CD4-positive, alpha-beta T cell treated with Interleukin-21 for 1 hour (primary cell): ENCODE data around the gene UVSSA.

Experiments used
- DNase-seq: peaks from one replicate; pipeline ENCODE4 v3.0.0-alpha.2; 2020

The UVSSA gene, protein sequence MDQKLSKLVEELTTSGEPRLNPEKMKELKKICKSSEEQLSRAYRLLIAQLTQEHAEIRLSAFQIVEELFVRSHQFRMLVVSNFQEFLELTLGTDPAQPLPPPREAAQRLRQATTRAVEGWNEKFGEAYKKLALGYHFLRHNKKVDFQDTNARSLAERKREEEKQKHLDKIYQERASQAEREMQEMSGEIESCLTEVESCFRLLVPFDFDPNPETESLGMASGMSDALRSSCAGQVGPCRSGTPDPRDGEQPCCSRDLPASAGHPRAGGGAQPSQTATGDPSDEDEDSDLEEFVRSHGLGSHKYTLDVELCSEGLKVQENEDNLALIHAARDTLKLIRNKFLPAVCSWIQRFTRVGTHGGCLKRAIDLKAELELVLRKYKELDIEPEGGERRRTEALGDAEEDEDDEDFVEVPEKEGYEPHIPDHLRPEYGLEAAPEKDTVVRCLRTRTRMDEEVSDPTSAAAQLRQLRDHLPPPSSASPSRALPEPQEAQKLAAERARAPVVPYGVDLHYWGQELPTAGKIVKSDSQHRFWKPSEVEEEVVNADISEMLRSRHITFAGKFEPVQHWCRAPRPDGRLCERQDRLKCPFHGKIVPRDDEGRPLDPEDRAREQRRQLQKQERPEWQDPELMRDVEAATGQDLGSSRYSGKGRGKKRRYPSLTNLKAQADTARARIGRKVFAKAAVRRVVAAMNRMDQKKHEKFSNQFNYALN

DNA sequence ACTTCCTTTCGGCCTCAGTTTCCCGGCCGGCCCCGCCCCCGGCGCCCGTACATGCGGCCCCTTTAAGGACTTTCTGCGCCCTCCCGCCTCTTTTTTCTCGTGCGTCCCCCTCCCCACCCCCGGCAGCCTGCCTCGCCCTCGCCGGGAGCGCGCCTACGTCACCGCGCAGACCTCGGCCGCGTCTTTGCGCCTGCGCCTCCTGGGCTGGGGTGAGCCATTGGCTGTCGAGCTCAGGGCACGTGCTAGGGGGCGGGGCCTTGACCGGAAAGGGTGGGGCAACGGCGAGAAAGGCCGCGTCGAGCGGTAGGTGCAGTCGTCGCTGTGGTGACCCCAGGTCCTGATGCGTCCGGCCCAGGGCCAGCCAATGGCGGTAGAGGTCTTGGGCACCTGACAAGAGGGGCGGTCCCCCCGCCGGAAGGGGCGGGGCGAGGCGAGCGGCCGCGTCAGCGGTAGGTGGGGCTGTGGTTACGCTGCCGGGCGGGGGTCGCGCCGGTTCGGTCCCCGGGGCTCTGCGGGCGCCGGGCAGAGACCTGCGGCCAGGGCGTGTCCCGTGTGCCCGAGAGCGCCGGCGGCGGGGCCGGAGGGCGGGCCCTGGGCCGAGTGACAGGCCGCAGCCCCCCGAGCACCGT, at the start of gene UVSSA:
TSS of gene UVSSA (plus strand) at position 428 of the 629 bp plus-strand sequence. CDS start 884 bp downstream, outside the sequence.
- peak; percentile 100 for DNase-seq

DNA sequence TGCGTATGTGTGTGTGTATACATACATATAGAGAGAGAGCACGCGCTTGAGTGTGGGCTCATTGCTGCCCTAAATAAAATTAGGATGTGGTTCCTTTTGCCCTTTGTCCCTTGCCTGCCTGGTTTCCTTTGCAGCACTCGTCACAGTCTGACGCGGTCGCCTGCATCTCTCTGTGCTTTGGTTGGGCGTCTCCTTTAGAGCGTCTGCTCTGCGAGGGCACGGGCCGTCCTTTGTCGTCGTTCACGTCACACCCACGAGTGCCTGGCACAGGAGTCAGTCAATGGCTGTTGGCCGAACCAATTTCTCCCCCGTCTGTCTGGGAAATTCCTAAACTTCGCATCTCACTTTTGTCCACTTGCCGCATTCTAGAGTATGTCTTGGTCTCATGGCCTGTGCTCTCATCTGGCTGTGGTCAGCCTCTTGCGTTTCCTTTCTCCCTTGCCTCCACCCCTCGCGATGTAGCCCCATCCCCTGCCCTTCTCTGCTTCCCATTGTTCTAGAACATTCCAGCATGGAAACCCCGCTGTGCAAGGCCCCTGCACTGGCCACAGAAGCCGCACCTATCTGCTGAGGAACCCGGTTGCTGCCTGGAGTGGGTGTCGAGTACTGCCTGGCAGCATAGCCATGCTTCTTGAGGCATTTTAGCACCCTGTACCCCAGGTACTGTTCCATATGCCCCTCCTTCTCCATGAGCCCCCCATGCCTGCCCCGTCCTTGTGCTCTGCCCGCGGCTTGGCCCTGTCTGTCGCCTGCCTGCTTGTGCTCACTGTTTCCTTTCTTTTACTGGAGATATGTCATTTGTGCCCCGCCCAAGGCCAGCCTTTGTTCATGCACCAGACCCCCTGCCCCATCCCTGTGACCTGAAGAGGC, 49.3 kb upstream of the UVSSA start:
- no peak for DNase-seq

DNA sequence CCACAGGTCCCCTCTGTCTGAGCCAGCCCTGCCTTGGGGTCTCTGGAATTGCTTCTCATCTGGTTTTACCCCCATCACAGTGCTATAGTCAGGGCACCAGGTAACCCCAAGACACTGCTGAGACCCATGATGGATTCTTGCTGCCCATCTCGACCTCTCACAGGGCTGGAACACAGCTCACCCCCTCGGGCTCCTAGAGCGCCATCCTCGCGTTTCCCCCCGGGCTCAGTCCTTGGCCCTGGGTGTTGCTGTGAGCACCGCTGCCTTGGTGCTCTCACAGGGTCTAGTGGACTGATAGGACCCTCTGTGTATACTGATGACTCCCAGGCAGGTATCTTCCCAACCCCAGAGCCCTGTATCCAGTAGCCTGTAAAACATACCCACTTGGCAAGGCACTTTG, 48.5 kb upstream of the UVSSA start:
- no peak for DNase-seq

DNA sequence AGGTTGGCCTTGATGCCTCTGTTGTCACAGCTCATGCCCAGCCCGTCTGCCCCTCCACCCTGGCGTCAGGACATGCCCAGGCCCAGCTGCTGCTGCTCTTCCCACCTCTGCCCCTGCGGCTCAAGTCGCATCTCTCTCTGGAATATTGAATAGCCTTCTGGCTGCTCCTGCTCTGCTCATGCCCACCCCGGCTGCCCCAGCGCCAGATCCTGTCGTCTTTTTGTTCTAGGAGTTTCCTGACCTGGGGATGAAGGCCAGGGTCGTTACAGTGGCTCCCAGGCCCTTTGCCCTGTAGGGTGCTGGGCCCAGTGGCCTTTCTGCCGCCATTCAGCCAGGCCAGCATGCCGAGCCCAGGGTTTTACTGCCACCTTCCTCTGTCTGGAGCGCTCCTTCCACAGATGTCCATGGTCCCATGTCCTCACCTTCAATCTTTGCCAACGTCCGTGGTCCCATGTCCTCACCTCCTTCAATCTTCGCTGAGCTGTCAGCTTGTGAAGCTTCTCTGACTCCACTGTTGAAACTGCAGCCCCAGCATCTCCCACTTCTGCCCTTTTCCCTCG, 47.6 kb upstream of the UVSSA start:
- DNase-seq: no peak

DNA sequence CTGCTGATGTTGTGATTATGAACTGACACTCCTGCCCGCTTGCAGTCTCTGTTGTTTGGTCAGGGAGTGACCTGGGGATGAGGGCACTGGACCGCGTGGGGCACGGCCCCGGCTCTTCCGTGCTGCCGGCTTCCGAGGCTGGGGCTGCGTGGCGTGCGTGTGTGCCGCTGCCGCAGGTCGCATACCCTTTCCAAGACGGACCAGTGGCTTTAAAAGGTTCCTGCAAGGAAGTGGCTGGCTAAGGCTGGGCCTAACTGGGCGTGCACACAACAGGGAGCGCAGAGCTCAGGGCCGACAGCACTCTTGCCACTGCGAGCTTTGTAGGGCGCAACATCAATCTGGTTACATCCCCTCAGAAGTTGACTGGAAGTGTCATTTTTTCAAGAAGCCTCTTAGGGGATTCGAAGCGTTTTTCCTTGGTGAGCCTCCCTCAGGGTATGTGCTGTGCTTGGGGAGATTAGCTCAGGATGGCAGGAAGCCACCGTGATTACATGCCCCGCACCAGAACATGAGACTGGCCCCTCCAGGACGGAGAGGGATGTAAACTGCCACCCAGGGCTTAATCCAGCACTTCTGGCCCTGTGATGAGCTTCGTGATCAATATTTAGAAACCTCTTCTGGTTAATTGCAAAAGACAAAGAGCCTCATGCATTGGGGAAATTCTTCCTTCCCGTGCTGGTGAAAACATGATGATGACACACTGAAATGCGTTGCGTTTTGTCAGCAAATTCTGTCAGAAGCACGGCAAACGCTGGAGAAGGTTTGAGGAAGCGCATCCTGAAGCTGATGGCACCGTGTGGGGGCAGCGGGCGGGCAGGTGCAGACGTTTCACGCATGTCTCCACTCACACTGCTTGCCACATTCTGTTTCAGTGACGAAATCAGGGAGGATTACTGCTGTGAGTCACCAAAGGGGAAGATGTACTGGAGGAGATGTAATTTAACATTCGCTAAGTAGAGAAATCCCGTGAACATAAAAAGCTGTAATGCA, 46.2 kb upstream of the UVSSA start:
- DNase-seq: peak; percentile 39

DNA sequence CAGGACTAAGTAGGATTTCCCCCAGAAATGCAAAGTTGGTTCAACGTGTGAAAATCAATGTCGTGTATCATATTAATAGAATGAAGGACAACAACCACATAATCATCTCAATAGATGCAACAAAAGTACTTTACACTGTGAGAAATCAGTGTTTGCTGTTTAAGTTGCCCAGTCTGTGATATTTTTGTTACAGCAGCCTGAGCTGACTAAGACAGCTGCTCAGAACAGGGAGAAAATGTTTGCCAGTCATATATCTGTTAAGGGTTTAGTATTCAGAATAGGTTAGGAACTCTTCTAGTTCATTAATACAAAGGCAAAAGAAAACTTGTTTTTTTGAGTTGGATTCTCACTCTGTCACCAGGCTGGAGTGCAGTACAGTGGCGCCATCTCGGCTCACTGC, 44.8 kb upstream of the UVSSA start:
- no peak for DNase-seq

DNA sequence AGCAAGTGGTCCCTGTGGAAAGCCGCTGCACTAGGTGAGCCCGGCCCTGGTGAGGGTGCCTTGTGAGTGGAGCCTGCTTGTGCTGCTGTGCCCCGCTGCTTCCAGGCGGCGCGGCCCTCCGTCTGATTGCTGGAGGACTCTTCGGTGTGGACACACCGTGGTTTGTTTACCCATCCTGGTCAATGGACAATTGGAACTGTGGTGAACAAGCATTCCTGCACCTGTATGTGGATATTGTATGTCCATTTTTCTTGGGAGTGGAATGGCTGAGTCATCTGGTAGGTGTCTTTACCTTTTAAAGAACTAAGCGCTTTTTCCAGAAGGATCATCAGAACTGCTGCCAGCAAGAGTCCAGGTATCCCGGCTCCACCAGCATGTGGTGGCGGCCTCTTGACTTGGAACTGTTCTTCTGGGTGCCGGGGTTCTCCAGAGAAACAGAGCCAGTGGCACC, 41.7 kb upstream of the UVSSA start:
- no peak for DNase-seq

DNA sequence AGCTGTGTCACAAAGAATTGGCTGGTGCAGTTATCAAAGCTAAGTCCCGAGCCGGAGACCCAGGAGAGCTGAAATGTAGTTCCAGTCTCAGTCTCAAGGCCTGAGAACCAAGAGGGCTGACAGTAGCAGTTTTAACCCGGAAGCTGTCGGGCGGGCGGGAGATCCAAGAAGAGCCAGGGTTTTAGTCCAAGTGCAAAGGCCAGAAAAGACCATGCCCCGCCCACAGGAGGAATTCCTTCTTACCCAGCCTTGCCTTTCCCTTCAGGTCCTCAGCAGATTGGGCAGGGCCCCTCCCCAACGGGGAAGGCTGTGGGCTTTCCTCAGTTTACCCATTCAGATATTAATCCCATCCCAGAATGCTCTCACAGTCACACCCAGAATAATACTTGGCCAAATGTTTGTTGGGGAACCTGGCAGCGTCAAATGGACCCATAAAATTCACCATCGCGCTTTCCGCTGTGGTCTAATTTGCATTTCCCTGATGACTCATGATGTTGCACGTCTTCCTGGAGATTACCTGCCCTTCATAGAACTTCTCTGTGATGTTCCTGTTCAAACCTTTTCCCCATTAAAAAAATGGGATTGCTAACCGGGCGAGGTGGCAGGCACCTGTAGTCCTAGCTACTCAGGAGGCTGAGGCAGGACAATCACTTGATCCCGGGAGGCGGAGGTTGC, 41.1 kb upstream of the UVSSA start:
- DNase-seq: no peak

DNA sequence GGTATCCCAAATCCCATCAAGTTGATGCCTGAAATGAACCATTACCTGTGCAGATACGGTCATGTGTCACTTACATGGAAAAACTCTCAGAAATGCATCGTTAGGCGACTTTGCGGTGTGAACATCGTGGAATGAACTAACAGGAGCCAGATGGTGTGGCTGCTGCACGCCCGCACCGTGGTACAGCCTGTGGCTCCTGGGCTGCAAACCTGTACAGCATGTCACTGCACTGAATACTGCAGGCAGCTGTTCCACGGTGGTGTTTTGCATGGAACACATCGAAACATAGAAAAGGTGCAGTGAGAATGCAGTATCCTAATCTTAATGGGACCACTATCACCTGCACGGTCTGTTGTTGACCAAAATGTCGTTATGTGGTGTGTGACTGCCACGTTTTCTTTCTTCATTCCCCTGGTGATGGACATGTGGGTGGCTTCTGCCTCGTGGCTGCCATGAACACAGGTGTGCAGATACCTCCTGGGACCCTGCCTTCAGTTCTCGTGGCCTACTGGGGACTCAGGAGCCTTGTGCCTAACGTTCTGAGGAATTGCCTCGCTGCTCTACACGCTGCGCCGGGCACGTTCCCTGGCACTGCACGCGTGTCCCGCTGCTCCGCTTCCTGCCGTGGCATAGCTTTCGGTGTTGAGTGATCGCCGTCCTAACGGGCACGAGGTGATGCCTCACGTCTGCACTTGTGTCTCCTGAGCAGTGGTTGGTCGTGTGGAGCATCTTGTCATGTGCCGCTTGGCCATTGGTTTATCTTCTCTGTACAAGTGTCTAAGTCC, 38.9 kb upstream of the UVSSA start:
- DNase-seq: no peak

DNA sequence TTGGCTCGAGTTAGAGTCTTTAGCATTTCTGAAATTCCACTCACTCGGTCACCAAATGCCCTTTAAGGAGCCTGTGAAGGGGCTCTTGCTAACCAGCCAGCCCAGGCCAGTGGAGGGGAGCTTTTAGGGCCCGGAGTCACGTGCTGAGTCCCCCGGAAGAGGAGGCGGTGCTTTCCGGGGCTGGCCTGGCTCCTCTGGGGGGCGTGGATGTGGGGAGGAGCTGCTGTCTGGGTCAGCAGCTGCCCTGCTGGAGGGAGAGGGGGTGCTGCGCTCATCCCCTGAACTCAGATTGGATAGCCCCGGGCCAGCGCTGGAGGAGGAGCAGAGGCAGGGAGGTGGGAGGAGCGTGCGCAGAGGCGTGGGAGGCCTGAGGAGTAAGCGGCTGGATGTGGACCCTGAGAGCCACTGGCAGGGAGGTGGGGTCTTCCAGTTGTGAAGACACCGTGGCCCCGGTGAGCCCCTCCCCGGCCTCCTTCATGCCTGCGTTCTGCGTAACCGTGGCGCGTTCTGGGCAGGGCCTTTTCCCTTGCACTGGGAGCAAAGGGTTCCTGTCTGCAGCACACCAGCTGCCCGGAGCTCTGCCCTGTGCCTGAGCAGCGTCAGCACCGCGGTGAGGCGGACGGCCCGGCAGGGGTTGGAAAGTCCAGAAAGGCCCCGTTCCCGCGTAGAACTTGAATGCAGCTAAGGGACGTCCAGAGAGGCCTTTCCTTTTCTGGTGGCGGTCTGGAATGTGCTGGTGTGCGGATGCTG, 37.6 kb upstream of the UVSSA start:
- peak; percentile 65 for DNase-seq

DNA sequence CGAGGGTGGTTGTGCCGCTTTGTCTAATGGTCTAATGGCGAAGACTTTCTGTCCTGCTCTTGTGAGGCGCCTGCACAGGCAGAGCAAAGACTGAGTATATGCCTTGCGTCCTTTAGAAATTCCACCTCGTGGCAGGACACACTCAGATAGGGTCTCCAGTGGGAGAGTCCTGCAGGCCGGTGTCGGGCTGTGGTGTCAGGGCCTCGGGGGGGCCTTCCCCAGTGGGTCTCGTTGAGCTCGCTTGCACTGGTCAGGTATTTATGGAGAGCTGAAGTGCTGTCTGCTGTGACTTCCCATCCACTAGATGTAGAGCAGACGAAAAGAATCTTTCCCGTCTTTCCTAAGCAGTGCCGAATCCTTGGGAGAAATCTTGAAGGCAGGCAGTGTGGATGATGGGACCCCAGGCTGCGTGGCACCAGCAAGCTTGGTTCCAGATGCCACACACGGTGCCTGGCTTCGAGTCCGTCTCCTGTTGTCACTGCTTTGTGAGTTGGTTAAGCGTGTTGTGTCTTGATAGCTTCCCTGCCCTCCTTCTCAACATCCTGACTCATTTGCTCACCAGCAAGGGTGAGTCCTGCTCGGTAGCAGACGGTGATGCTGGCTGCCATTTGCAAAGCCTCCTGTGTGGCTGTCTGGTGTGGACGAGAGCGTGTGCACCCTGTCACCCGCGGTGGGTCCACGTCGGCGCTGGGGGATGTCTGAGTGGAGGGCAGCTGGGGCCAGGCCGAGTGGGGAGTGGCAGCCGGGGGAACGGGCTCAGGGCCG, 36.8 kb upstream of the UVSSA start:
- no peak for DNase-seq

DNA sequence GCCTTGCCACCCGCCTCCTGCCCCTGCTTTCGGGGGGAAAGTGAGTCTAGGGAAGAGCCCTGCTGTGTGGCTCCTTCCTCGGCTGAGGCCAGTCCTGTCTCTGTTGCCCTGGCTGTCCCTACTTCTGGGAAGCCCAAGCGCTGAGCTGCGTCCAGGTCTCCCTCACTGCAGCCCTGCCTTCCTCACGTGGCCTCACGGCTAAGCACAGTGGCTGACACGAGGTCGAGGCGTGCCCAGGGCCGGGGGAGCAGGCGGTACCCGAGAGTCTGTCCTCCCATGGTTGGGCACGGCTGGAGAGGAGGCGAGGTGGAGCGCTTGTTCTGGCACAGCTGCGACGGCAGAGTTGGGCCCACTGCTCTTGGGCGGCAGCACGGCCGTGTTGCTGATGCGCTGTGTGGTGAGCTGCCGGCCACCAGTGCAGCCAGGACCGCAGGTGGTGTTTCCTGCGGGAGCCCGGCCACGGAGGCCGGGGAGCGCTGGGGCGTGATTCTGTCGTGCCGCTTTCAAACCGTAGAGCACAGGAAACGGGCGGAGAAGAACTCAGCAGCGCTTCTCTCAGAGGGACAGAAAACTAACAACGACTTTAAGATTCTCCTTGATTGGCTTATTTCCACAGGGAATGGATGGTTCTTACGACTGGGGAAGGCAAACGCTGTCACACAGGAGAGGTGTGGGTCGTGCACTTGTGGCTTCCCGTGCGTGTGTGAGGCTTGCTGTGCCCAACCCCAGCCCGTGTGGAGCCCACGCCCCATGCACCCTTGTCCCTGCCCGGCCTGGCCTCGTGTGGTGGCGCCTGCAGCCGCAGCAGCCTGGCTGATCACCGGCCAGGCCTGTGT, 36.0 kb upstream of the UVSSA start:
- DNase-seq: no peak

DNA sequence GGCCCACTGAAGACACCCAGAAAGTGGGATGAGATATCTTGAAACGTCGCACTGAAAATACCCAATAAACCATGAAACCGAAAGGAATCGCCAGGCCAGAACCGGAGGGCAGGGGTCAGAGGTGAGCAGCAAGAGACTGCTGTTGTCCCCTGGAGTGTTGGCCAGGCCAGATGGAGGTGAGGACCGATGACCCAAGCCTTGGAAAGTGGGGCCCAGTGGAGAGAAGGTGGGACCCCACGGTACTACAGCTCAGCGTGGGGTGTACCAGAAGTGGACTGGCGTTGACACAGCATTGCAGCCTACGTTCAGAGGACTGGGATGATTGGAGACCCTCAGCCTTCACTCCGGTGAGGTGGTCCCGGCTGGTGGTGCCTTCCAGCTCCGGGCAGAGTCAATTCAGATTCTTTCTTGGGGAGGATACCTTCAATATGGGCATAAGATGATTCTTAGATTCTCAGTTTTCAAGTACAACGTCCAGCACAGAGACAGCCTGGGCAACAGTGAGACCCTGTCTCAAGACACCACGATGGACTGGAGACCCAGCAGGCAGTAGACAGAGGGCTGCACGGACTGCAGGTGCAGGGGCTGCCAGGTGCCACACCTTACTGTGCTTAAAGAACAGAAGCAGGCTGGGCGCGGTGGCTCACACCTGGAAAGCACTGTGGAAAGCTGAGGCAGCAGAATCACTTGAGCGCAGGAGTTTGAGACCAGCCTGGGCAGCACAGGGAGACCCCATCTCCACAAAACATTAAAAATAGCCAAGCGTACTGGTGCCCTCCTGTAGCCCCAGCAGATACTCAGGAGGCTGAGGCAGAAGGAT, 34.0 kb upstream of the UVSSA start:
- no peak for DNase-seq

DNA sequence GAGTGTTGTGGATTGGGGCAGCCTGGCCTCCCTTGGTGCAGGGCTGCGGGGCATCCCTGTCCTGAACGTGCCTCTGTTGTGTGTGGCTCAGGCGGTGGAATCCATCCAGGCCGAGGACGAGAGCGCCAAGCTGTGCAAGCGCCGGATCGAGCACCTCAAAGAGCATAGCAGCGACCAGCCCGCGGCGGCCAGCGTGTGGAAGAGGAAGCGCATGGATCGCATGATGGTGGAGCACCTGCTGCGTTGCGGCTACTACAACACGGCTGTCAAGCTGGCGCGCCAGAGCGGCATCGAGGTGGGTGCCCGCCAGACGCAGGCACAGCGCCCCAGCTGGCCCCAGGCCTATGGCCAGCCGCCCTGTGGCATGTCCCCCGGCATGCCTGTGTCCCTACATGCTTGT, 31.7 kb upstream of the UVSSA start:
- DNase-seq: no peak

DNA sequence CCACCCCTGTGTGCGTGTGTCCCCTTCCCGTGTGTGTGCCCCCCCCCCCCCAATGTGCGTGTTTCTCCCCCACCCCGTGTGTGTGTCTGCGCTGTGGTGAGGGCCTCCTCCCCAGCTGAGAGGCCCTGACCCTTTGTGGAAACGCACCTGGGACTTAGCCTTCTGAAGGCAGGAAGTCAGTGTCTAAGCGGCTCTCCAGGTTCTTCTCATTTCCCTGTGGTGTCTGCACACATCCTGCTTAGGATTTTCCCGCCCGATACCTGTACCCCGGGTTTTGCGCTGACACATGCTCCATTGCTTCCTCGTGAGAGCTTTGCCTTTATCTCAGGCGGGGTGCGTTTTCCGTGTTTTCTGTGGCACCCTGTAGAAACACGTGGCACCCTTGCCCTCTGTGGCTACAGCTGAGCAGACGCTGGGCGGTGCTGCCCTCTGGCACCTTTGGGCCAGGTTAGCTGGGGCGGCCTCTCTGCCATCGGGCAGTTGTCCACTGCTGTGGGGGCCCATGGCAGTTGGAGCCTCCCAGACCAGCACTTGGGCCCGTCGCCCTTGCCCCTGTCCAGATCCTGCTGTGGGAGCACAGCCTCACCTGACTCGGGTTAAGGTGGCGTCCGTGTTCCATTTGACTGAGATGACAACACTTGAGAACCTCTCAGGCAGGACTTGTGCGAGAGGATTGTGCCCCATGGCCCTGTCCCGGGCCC, 31.0 kb upstream of the UVSSA start:
- no peak for DNase-seq
